NCI-H2227 (cell line): ENCODE measurements around the gene SWSAP1.
"Not testable (repeated sequence)": the region's sequence is repeated elsewhere in the genome, so short reads cannot be mapped to it uniquely, and the experiment has no call there.

Experiments used
- DNase-seq: peaks from one replicate; lab custom pipeline; 2025; ENCODE audit not compliant: unreplicated experiment; lab: John Stamatoyannopoulos, UW

Gene SWSAP1

DNA sequence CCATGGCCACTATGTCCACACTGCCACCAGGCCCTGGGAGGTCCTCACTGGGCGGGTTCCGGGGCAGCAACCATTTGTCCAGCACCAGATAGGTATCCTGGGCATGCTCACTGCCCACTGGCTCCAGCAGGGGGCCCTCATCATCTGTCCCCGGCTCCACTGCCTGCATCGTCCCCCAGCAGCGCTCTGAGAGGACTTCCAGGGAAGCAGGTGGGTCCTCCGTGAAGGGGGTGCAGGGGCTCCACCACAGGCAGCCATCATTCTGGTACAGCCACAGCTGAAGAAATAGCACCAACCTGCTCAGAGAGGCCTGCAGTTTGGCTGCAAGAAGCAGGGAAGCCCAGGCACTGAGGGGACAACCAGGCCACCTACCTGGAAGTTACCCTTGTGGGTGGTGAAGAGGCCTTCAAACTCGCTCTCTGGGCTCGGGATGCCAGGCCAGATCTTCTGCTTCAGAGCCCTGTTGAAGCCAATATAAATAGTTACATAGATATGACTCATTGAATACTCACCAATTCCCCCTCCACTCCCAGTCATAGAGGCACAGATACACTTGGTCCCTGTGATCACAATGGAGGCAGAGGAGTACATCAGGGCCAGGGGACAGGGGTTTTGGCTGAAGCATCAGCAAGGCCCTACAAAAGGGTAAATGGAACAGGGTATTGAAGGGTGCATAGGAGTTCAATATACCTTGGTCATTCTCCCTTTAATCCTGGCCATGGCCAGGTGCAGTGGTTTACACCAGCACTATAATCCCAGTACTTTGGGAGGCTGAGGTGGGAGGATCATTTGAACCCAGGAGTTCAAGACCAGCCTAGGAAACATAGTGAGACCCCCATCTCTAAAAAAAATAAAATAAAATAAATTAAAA is 4.1 kb downstream of the SWSAP1 start:
- peak; percentile 55 for DNase-seq

DNA sequence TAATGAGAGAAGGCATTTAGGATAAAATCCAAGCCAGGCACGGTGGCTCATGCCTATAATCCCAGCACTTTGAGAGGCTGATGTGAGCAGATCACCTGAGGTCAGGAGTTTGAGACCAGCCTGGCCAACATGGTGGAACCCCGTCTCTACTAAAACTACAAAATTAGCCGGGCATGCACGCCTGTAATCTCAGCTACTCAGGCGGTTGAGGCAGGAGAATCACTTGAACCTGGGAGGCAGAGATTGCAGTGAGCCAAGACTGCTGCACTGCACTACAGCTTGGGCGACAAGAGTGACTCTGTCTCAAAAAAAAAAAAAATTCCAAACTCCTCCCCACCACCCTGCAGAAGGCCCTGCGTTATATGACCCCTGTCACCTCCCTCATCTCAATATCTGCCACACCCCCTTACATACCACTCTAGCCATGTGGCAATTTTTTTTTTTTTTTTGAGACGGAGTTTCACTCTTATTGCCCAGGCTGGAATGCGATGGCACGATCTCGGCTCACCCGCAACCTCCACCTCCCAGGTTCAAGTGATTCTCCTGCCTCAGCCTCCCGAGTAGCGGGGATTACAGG is 4.9 kb downstream of the SWSAP1 start:
- not testable (repeated sequence) for DNase-seq

GRCh38 chr19:11379857-11380350 is 5.4 kb downstream of the SWSAP1 start:
- DNase-seq, result no peak

GRCh38 chr19:11380653-11381537 is 6.4 kb downstream of the SWSAP1 start:
- DNase-seq, result peak; percentile 96

DNA sequence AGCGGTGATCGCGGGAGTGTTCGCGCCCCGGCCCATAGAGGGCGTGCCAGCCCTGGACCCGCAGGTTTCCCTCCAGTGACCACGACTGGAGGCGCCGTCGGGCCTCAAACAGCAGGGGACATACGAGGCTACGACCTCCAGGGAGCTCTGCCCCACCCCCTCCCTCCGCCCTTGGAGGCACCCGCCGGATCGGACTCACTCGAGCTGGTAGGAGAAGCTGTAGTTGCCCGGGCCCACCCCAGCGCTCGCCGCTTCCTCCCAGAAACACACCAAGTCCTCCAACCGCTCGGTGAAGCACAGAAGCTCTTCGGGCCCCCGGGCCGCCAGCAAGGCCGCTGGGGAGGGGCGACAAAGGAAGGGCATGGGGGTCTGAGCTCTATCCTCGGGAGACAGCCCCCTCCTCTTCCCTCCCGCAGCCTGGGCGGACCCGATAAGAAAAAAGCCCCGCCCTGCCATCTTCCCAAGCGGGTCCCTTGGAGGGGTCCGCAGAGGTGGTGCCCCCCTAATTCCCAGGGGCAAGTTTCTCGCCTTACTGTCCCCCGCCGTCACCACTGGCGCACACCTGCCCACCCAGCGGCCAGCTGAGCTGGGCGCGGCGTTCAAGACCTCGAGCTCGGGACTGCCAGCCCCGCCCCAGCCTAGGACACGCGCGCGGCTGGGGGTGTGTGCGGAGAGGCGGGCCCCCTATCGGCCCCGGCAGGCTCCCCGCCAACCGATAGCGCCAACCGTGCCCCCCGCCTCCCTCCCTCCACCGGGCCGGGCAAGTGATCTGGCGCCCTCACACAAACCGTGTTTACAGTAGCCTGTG is 8.6 kb downstream of the SWSAP1 start:
- peak; percentile 65 for DNase-seq

- DNase-seq, result no peak
Observed at GRCh38 chr19:11383706-11384048, 9.2 kb downstream of the SWSAP1 start.

- no peak for DNase-seq
Observed at GRCh38 chr19:11384778-11385129, 10.3 kb downstream of the SWSAP1 start.

GRCh38 chr19:11387162-11388034 is 12.9 kb downstream of the SWSAP1 start:
- DNase-seq, result no peak

DNA sequence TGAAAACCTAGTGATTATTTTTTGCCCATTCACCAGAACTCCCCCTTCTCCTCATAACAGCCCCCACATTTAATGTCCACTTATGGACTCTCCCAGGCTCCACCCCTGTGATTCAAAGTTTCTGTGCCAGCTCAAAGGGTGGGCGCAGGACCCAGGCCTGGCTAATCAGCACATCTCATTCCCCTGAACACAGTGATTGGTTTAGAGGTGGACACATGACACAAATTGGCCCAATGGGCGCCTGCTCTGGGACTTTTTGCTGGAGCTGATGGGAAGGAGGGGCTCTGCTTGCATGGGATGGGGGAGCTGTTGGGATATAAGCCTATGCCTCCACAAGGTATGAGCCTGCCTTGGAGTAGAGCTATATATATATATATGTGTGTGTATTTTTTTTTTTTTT is 15.9 kb downstream of the SWSAP1 start:
- no peak for DNase-seq

GRCh38 chr19:11390933-11391680 is 16.6 kb downstream of the SWSAP1 start:
- DNase-seq, result no peak

DNA sequence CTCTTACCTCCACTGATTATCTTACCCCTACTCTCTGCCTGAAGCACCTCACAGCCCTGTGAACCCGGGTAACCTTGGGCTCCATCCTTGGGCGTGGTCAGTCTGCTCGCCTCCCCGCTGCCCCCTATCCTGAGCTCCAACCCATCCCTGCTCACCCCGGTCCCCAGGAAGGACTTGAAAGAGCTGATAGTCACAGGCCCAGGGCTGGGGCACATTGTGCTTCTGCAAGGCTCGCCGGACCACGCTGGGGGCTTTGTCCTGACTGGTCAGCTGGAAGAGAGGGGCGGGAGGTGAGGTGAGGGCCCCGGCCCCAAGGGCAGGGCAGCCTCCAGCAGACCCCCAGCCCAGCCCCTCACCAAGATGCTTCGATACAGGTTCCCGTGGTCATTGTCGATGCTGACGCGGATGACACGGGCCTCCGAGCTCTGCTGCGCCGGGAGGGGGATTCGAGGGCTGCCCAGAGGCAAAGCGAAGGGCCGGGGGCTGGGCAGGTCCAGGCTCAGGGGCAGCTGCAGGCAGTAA is 22.7 kb downstream of the SWSAP1 start:
- no peak for DNase-seq

DNA sequence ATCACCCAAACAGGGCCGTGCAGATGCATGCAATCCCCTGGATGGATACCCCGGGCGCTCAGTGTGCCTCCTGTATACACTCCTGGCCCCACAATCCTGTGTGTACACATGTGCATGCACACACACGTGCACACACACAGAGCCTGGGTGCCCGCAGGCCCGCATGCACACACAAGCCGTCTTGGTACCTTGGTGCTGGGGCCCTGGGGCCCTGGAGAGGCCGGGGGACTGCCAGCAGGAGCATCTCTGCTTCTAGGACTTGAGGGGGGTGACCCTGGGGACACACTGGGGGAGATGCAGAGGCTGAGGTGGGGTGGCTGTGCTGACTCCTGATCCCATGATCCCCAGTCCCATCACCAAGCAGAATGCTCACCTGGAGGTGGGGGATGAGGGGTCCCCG is 25.2 kb downstream of the SWSAP1 start:
- DNase-seq, result no peak

DNA sequence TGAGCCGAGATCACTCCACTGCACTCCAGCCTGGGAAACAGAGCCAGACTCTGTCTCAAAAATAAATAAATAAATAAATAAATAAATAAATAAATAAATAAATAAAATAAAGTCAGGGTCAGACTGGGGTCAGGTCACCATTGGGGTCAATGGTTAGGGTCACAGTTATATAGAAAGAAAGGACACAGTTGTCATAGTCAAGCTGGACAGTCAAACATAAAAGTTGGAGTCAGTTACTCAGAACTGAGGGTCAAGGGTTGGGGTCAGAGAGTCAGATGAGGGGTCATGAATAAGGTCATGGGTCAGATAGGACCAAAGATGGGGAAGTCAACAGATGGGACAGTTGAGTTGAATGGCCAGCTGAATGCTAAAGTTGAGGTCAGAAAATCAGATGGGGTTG is 26.3 kb downstream of the SWSAP1 start:
- DNase-seq, result no peak

GRCh38 chr19:11401808-11402543 is 27.5 kb downstream of the SWSAP1 start:
- DNase-seq, result no peak

- DNase-seq, result no peak
Observed at GRCh38 chr19:11404588-11405222, 30.2 kb downstream of the SWSAP1 start.

- DNase-seq, result no peak
Observed at GRCh38 chr19:11405846-11406643, 31.6 kb downstream of the SWSAP1 start.

DNA sequence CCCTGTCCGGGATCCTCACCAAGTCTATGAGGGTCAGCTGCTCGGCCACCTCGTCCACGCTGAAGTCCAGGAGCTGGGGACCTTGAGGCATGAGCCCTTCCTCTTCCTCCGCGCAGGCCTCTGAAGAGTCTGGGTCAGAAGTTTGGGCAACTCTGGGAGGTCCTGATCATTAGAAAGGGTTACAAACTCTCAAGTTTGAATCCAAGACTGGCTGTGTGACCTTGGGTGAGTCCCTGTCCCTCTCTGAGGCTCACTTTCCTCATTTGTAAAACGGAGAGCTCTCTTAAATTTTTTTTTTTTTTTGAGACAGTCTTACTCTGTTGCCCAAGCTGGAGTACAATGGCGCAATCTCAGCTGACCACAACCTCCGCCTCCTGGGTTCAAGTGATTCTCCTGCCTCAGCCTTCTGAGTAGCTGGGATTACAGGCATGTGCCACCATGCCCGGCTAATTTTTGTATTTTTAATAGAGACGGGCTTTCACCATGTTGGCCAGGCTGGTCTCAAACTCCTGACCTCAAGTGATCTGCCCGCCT is 32.3 kb downstream of the SWSAP1 start:
- DNase-seq, result not testable (repeated sequence)
